PFSK-1 (cell line): Measurements from ENCODE around the gene LTBP3.

Source experiments
- POLR2AphosphoS5 ChIP-seq: IDR thresholded peaks from 2 replicates; pipeline ENCODE4 v1.6.1; 2012; ENCODE audit warnings: low read depth, mild to moderate bottlenecking, control low read depth, low read length, moderate library complexity
- REST ChIP-seq, 2 experiments: IDR thresholded peaks; 2 replicates each; pipeline versions ENCODE4 v1.6.1 to v1.8.0; 2011 to 2012; ENCODE audit warnings: low read depth in 2 of 2, low read length in 2 of 2, control low read depth in 1 of 2, inconsistent platforms in 1 of 2, mild to moderate bottlenecking in 1 of 2, moderate library complexity in 1 of 2; ENCODE audit not compliant: insufficient read depth in 1 of 2
- SIN3A ChIP-seq: IDR thresholded peaks from 2 replicates; pipeline ENCODE4 v1.6.1; 2012; ENCODE audit warnings: mild to moderate bottlenecking, low read length, moderate library complexity, borderline replicate concordance; ENCODE audit not compliant: insufficient read depth
- TAF1 ChIP-seq: IDR thresholded peaks from 2 replicates; pipeline ENCODE4 v1.6.1; 2012; ENCODE audit warnings: low read length, control low read depth, borderline replicate concordance; ENCODE audit not compliant: insufficient read depth

- TF ChIP-seq TAF1 (peak; percentile 100), POLR2AphosphoS5 (peak; percentile 100), REST (IDR thresholded peaks at IDR 0.05; ENCODE audit: insufficient read depth in 1 of 2, low read depth in 2 of 2, low read length in 2 of 2) (peak in 1 of 2 experiments; percentile 86; a peak in 2 of 4 replicates), SIN3A (peak; percentile 99)
Observed at GRCh38 chr11:65498977-65499712, 59.0 kb downstream of the LTBP3 start, which contains the start of gene MALAT1.
